ENCODE data around the gene SIN3A.

SIN3A gene

GRCh38 chr15:75354454-75354853 is 97.0 kb downstream of the SIN3A start:
- Histone ChIP-seq H3K4me2 (ENCODE audit: low read depth, low read length, poor library complexity, severe bottlenecking) (no peak overlapping the region), H2AFZ (ENCODE audit: low read length) (no peak overlapping the region), H3K9me2 (replicated peaks; ENCODE audit: low read depth, low read length) (no peaks in the 10 kb centered on the region), H3K9ac (ENCODE audit: low read depth, low read length, poor library complexity, severe bottlenecking) (no peak overlapping the region), H3K36me3 (ENCODE audit: insufficient read depth, low read length) (peaks cover 8% of the 10 kb centered on the region; the same call in 1 of the 2 replicates), H3K79me2 (ENCODE audit: insufficient read depth, low read length) (no peaks in the 10 kb centered on the region), H3F3A (ENCODE audit: low read depth) (no peaks in the 10 kb centered on the region; the same call in 1 of the 2 replicates), H4K20me1 (ENCODE audit: insufficient read depth, low read length, poor library complexity, severe bottlenecking) (no peaks in the 10 kb centered on the region), H3K4me1 (ENCODE audit: insufficient read depth, low read length, poor library complexity, severe bottlenecking) (peaks cover 19% of the 10 kb centered on the region), H3K9me3 (ENCODE audit: insufficient read depth, low read depth, low read length) (peaks cover 3% of the 10 kb centered on the region; the same call in 1 of the 2 replicates), H3K4me3 (ENCODE audit: low read length, poor library complexity, severe bottlenecking) (no peak overlapping the region), H3K27me3 (ENCODE audit: insufficient read depth, low read length, poor library complexity, severe bottlenecking) (no peaks in the 10 kb centered on the region)
- TF ChIP-seq CTCF (conservative IDR thresholded peaks at IDR 0.05; ENCODE audit: low read length) (no peak), EZH2phosphoT487 (IDR thresholded peaks at IDR 0.05; ENCODE audit: borderline replicate concordance) (no peak)

- no peak for TF ChIP-seq CTCF (conservative IDR thresholded peaks at IDR 0.05; ENCODE audit: low read length)
- no peak for TF ChIP-seq EZH2phosphoT487 (IDR thresholded peaks at IDR 0.05; ENCODE audit: borderline replicate concordance)
- Histone ChIP-seq H3K36me3 (ENCODE audit: insufficient read depth, low read length) (peaks cover 4% of the 10 kb centered on the region; the same call in 1 of the 2 replicates), H3K4me3 (ENCODE audit: low read length, poor library complexity, severe bottlenecking) (no peak overlapping the region), H3K4me1 (ENCODE audit: insufficient read depth, low read length, poor library complexity, severe bottlenecking) (peaks cover 27% of the 10 kb centered on the region), H3K9me2 (replicated peaks; ENCODE audit: low read depth, low read length) (no peaks in the 10 kb centered on the region), H3K4me2 (ENCODE audit: low read depth, low read length, poor library complexity, severe bottlenecking) (no peak overlapping the region), H2AFZ (ENCODE audit: low read length) (no peak overlapping the region), H3K79me2 (ENCODE audit: insufficient read depth, low read length) (no peaks in the 10 kb centered on the region), H4K20me1 (ENCODE audit: insufficient read depth, low read length, poor library complexity, severe bottlenecking) (no peaks in the 10 kb centered on the region), H3K27me3 (ENCODE audit: insufficient read depth, low read length, poor library complexity, severe bottlenecking) (no peaks in the 10 kb centered on the region), H3F3A (ENCODE audit: low read depth) (no peaks in the 10 kb centered on the region; the same call in 1 of the 2 replicates), H3K9ac (ENCODE audit: low read depth, low read length, poor library complexity, severe bottlenecking) (no peak overlapping the region), H3K9me3 (ENCODE audit: insufficient read depth, low read depth, low read length) (peaks cover 12% of the 10 kb centered on the region; the same call in 1 of the 2 replicates)
These were observed 97.9 kb downstream of the SIN3A start for GRCh38 chr15:75353604-75354003.

GRCh38 chr15:75352186-75353080 is 99.1 kb downstream of the SIN3A start:
- Histone ChIP-seq H3K9me3 (ENCODE audit: insufficient read depth, low read depth, low read length) (peaks cover 16% of the 10 kb centered on the region; the same call in 1 of the 2 replicates), H3F3A (ENCODE audit: low read depth) (no peaks in the 10 kb centered on the region; the same call in 1 of the 2 replicates), H3K9ac (ENCODE audit: low read depth, low read length, poor library complexity, severe bottlenecking) (no peak overlapping the region), H2AFZ (ENCODE audit: low read length) (no peak overlapping the region), H3K4me3 (ENCODE audit: low read length, poor library complexity, severe bottlenecking) (no peak overlapping the region), H3K36me3 (ENCODE audit: insufficient read depth, low read length) (no peaks in the 10 kb centered on the region), H3K79me2 (ENCODE audit: insufficient read depth, low read length) (no peaks in the 10 kb centered on the region), H3K4me1 (ENCODE audit: insufficient read depth, low read length, poor library complexity, severe bottlenecking) (peaks cover 28% of the 10 kb centered on the region), H3K27me3 (ENCODE audit: insufficient read depth, low read length, poor library complexity, severe bottlenecking) (no peaks in the 10 kb centered on the region), H3K4me2 (ENCODE audit: low read depth, low read length, poor library complexity, severe bottlenecking) (no peak overlapping the region), H3K9me2 (replicated peaks; ENCODE audit: low read depth, low read length) (no peaks in the 10 kb centered on the region), H4K20me1 (ENCODE audit: insufficient read depth, low read length, poor library complexity, severe bottlenecking) (no peaks in the 10 kb centered on the region)
- TF ChIP-seq EZH2phosphoT487 (IDR thresholded peaks at IDR 0.05; ENCODE audit: borderline replicate concordance) (no peak), CTCF (conservative IDR thresholded peaks at IDR 0.05; ENCODE audit: low read length) (no peak)

Data from Loucy (cell line).